ENCODE data around the gene MUSTN1.

Gene MUSTN1

GRCh38 chr3:52834871-52835501 is at the start of gene MUSTN1:
Gene MUSTN1, minus strand, starts transcription at chr3:52835019. Its CDS starts 71 bp downstream, at chr3:52834948.
- FAIRE-seq (no peak), DNase-seq (ENCODE audit: insufficient read length, low spot score) (no peak)
- TF ChIP-seq POLR2A (IDR thresholded peaks at IDR 0.05; ENCODE audit: low read depth, low read length), result no peak

- FAIRE-seq, result no peak
- no peak for TF ChIP-seq POLR2A (IDR thresholded peaks at IDR 0.05; ENCODE audit: low read depth, low read length)
- DNase-seq (ENCODE audit: insufficient read length, low spot score), result no peak
These were observed 47.6 kb upstream of the MUSTN1 start for GRCh38 chr3:52882377-52882776.

- no peak for FAIRE-seq
These were observed 47.1 kb upstream of the MUSTN1 start for GRCh38 chr3:52881871-52882270.

GRCh38 chr3:52880474-52880873 is 45.7 kb upstream of the MUSTN1 start:
- DNase-seq (ENCODE audit: insufficient read length, low spot score), result no peak
- no peak for FAIRE-seq
- no peak for TF ChIP-seq POLR2A (IDR thresholded peaks at IDR 0.05; ENCODE audit: low read depth, low read length)

More at GRCh38 chr3:52881871-52882270, 47.1 kb upstream of the MUSTN1 start:
- TF ChIP-seq POLR2A (IDR thresholded peaks at IDR 0.05; ENCODE audit: low read depth, low read length), result no peak
- DNase-seq (ENCODE audit: insufficient read length, low spot score), result no peak

GRCh38 chr3:52880047-52880446 is 45.2 kb upstream of the MUSTN1 start:
- FAIRE-seq, result no peak
- no peak for TF ChIP-seq POLR2A (IDR thresholded peaks at IDR 0.05; ENCODE audit: low read depth, low read length)
- DNase-seq (ENCODE audit: insufficient read length, low spot score), result no peak

GRCh38 chr3:52879581-52879980 is 44.8 kb upstream of the MUSTN1 start:
- TF ChIP-seq POLR2A (IDR thresholded peaks at IDR 0.05; ENCODE audit: low read depth, low read length), result no peak
- FAIRE-seq, result no peak
- no peak for DNase-seq (ENCODE audit: insufficient read length, low spot score)

- DNase-seq (ENCODE audit: insufficient read length, low spot score) (no peak), FAIRE-seq (no peak)
- no peak for TF ChIP-seq POLR2A (IDR thresholded peaks at IDR 0.05; ENCODE audit: low read depth, low read length)
These were observed 44.3 kb upstream of the MUSTN1 start for GRCh38 chr3:52879090-52879489.

GRCh38 chr3:52877085-52877484 is 42.3 kb upstream of the MUSTN1 start:
- FAIRE-seq, result no peak
- TF ChIP-seq POLR2A (IDR thresholded peaks at IDR 0.05; ENCODE audit: low read depth, low read length), result no peak
- no peak for DNase-seq (ENCODE audit: insufficient read length, low spot score)

GRCh38 chr3:52874864-52875587 is 40.2 kb upstream of the MUSTN1 start:
- no peak for DNase-seq (ENCODE audit: insufficient read length, low spot score)
- no peak for FAIRE-seq
- TF ChIP-seq POLR2A (IDR thresholded peaks at IDR 0.05; ENCODE audit: low read depth, low read length), result no peak

GRCh38 chr3:52874160-52874701 is 39.4 kb upstream of the MUSTN1 start:
- TF ChIP-seq POLR2A (IDR thresholded peaks at IDR 0.05; ENCODE audit: low read depth, low read length), result no peak
- FAIRE-seq (no peak), DNase-seq (ENCODE audit: insufficient read length, low spot score) (no peak)

GRCh38 chr3:52873433-52874159 is 38.8 kb upstream of the MUSTN1 start:
- DNase-seq (ENCODE audit: insufficient read length, low spot score) (no peak), FAIRE-seq (no peak)
- no peak for TF ChIP-seq POLR2A (IDR thresholded peaks at IDR 0.05; ENCODE audit: low read depth, low read length)

- no peak for TF ChIP-seq POLR2A (IDR thresholded peaks at IDR 0.05; ENCODE audit: low read depth, low read length)
- DNase-seq (ENCODE audit: insufficient read length, low spot score), result no peak
- FAIRE-seq, result no peak
These were observed 37.4 kb upstream of the MUSTN1 start for GRCh38 chr3:52872245-52872644.

- TF ChIP-seq POLR2A (IDR thresholded peaks at IDR 0.05; ENCODE audit: low read depth, low read length), result no peak
- no peak for FAIRE-seq
These were observed 36.9 kb upstream of the MUSTN1 start for GRCh38 chr3:52871761-52872160.

GRCh38 chr3:52870471-52870870 is 35.7 kb upstream of the MUSTN1 start:
- FAIRE-seq (no peak), DNase-seq (ENCODE audit: insufficient read length, low spot score) (no peak)
- TF ChIP-seq POLR2A (IDR thresholded peaks at IDR 0.05; ENCODE audit: low read depth, low read length), result no peak

More at GRCh38 chr3:52871761-52872160, 36.9 kb upstream of the MUSTN1 start:
- DNase-seq (ENCODE audit: insufficient read length, low spot score), result no peak
